Endothelial cell of umbilical vein (primary cell): ENCODE data around the gene ARMS2.

ENCODE experiments used
- CTCF ChIP-seq, 2 donors: IDR thresholded peaks; 1 replicate in 1 of 2; 2 replicates in 1 of 2; pipeline ENCODE4 v1.5.1; 2011; ENCODE audit warnings: low read length in 2 of 2, mild to moderate bottlenecking in 2 of 2, moderate library complexity in 2 of 2, control low read depth in 1 of 2, inconsistent platforms in 1 of 2, low read depth in 1 of 2; ENCODE audit not compliant: insufficient read depth in 1 of 2; ENCODE audit errors: extremely low read depth in 1 of 2
- EZH2 ChIP-seq: IDR thresholded peaks from 2 replicates; pipeline ENCODE4 v1.6.1; 2012; ENCODE audit warnings: borderline replicate concordance, low read depth, mild to moderate bottlenecking, moderate library complexity, low read length, inconsistent platforms; ENCODE audit not compliant: severe bottlenecking
- FOS ChIP-seq: IDR thresholded peaks from 2 replicates; pipeline ENCODE4 v1.6.1; 2011; ENCODE audit warnings: mild to moderate bottlenecking, low read length, moderate library complexity, borderline replicate concordance; ENCODE audit not compliant: insufficient read depth
- GATA2 ChIP-seq: IDR thresholded peaks from 2 replicates; pipeline ENCODE4 v1.7.0; 2011; ENCODE audit warnings: low read depth, mild to moderate bottlenecking, moderate library complexity, mixed read lengths, low read length; ENCODE audit not compliant: insufficient read length, insufficient read depth
- JUN ChIP-seq: IDR thresholded peaks from 2 replicates; pipeline ENCODE4 v1.6.1; 2011; ENCODE audit warnings: borderline replicate concordance, low read depth; ENCODE audit not compliant: insufficient read length, insufficient read depth
- MAX ChIP-seq: IDR thresholded peaks from 2 replicates; pipeline ENCODE4 v1.6.1; 2011; ENCODE audit not compliant: insufficient read depth, insufficient read length
- MYC ChIP-seq: IDR thresholded peaks from one replicate; pipeline ENCODE4 v1.6.1; 2011; ENCODE audit warnings: mild to moderate bottlenecking, low read depth, low read length
- POLR2A ChIP-seq: IDR thresholded peaks from 2 replicates; pipeline ENCODE4 v1.6.1; 2012; ENCODE audit warnings: low read depth, mild to moderate bottlenecking, control low read depth, low read length
- POLR2AphosphoS5 ChIP-seq: IDR thresholded peaks from 2 replicates; pipeline ENCODE4 v1.6.1; 2012; ENCODE audit warnings: low read depth, mild to moderate bottlenecking, control low read depth, low read length, moderate library complexity; ENCODE audit not compliant: insufficient read depth

- TF ChIP-seq CTCF (IDR thresholded peaks at IDR 0.05; ENCODE audit: extremely low read depth in 1 of 2, insufficient read depth in 1 of 2, low read depth in 1 of 2, low read length in 2 of 2) (no peak), GATA2 (no peak), EZH2 (no peak), POLR2AphosphoS5 (no peak), FOS (no peak), MAX (no peak), POLR2A (no peak), MYC (no peak), JUN (no peak)
These were observed 46.3 kb downstream of the ARMS2 start for GRCh38 chr10:122500726-122501125.
